Activated T-helper 2 cell treated with anti-CD3 and anti-CD28 coated beads, Interferon-gamma antibody, Interleukin-2, Interleukin-4, amounts not matched to agents 10 μg/mL and 5 μg/mL and 100 μg/mL, durations not matched to agents 14 hours and 24 hours and 36 hours (primary cell): ENCODE measurements around the gene EHF. TPM values are rescaled to one million over a fixed set of nuclear protein-coding genes. Genes with fewer than 3 reads are reported as not detected.

Experiments used
- DNase-seq: peaks from one replicate; pipeline ENCODE4 v3.0.0; 2021; ENCODE audit warnings: low spot score
- H3K27ac Mint-ChIP-seq: one replicate; pipeline ENCODE4 v1.8.0; 2021; ENCODE audit warnings: mixed read lengths
- H3K27me3 Mint-ChIP-seq: one replicate; pipeline ENCODE4 v1.8.0; 2021; ENCODE audit warnings: low read depth, mixed read lengths
- H3K36me3 Mint-ChIP-seq: one replicate; pipeline ENCODE4 v1.8.0; 2021; ENCODE audit warnings: low read depth, mixed read lengths
- H3K4me1 Mint-ChIP-seq: one replicate; pipeline ENCODE4 v1.8.0; 2021; ENCODE audit warnings: low read depth, mixed read lengths
- H3K4me3 Mint-ChIP-seq: one replicate; pipeline ENCODE4 v1.8.0; 2021; ENCODE audit warnings: low read depth, mild to moderate bottlenecking, moderate library complexity, mixed read lengths
- H3K9me3 Mint-ChIP-seq: one replicate; pipeline ENCODE4 v1.8.0; 2021; ENCODE audit warnings: mixed read lengths
- intact Hi-C: fragments of 100-400 bp; cut with micrococcal nuclease; formaldehyde crosslinking; loops from one replicate; pipeline ENCODE4 v1.15.1; 2023
- total RNA-seq: library from RNA; stranded (reverse); gene quantifications from 2 replicates; pipeline ENCODE4 v1.2.3, GENCODE V29; 2022

The EHF gene
- total RNA-seq, 1 donor from 2014 or later: not detected

- no peak for DNase-seq
- Mint-ChIP-seq H3K4me3 (no peak overlapping the region), H3K27me3 (peaks cover 13% of the 10 kb centered on the region), H3K4me1 (no peaks in the 10 kb centered on the region), H3K27ac (no peak overlapping the region), H3K9me3 (no peaks in the 10 kb centered on the region), H3K36me3 (no peaks in the 10 kb centered on the region)
- intact Hi-C loops: no loop called here
Observed at GRCh38 chr11:34605481-34606325, 15.2 kb upstream of the EHF start.

- no peak overlapping the region for H3K4me3 Mint-ChIP-seq
- peaks cover 16% of the 10 kb centered on the region for H3K27me3 Mint-ChIP-seq
- intact Hi-C loops: no loop called here
- no peak for DNase-seq
- no peaks in the 10 kb centered on the region for H3K9me3 Mint-ChIP-seq
- H3K4me1 Mint-ChIP-seq: no peaks in the 10 kb centered on the region
- no peak overlapping the region for H3K27ac Mint-ChIP-seq
- H3K36me3 Mint-ChIP-seq: no peaks in the 10 kb centered on the region
Observed at GRCh38 chr11:34606326-34607120, 14.4 kb upstream of the EHF start.

GRCh38 chr11:34609187-34609751 is 11.6 kb upstream of the EHF start:
- intact Hi-C loops: no loop called here
- H3K4me3 Mint-ChIP-seq: no peak overlapping the region
- H3K27me3 Mint-ChIP-seq: peaks cover 29% of the 10 kb centered on the region
- DNase-seq: no peak
- H3K4me1 Mint-ChIP-seq: peaks cover 8% of the 10 kb centered on the region
- no peaks in the 10 kb centered on the region for H3K36me3 Mint-ChIP-seq
- no peak overlapping the region for H3K27ac Mint-ChIP-seq
- no peaks in the 10 kb centered on the region for H3K9me3 Mint-ChIP-seq

DNA sequence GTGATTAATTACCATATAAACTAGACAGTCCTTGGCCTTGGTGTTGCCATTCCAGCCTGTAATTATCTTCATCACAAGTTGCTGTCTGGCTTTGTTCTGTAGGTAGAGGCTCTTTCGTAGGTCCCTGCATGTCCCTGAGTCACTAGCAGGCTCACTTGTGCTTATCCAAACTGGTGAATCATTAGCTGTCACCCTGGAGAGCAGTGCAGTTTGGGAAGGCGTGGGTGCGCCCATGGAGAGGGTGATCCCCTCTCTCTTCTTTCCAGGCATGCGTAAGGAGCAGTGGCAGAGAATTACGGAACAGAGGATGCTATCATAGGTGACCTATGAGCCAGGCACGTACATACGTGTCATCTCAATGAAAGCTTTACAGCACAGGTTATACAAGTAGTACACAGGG is 11.0 kb upstream of the EHF start:
- Mint-ChIP-seq H3K36me3 (no peaks in the 10 kb centered on the region), H3K4me1 (peaks cover 14% of the 10 kb centered on the region), H3K27me3 (peaks cover 32% of the 10 kb centered on the region), H3K9me3 (no peaks in the 10 kb centered on the region), H3K27ac (no peak overlapping the region), H3K4me3 (no peak overlapping the region)
- intact Hi-C loops: no loop called here
- DNase-seq: no peak

GRCh38 chr11:34610324-34611041 is 10.4 kb upstream of the EHF start:
- H3K9me3 Mint-ChIP-seq: no peaks in the 10 kb centered on the region
- H3K4me3 Mint-ChIP-seq: no peak overlapping the region
- H3K36me3 Mint-ChIP-seq: no peaks in the 10 kb centered on the region
- peaks cover 32% of the 10 kb centered on the region for H3K27me3 Mint-ChIP-seq
- intact Hi-C loops: no loop called here
- no peak overlapping the region for H3K27ac Mint-ChIP-seq
- peaks cover 14% of the 10 kb centered on the region for H3K4me1 Mint-ChIP-seq
- no peak for DNase-seq

GRCh38 chr11:34613015-34613414 is 7.9 kb upstream of the EHF start:
- intact Hi-C loops: loop anchor here (1.0 kb wide), 1 partner anchor 37 kb away; no protein-coding TSS in a partner anchor
- no peaks in the 10 kb centered on the region for H3K36me3 Mint-ChIP-seq
- H3K9me3 Mint-ChIP-seq: no peaks in the 10 kb centered on the region
- H3K4me1 Mint-ChIP-seq: peaks cover 14% of the 10 kb centered on the region
- peaks cover 43% of the 10 kb centered on the region for H3K27me3 Mint-ChIP-seq
- no peak overlapping the region for H3K4me3 Mint-ChIP-seq
- no peak overlapping the region for H3K27ac Mint-ChIP-seq
- no peak for DNase-seq

GRCh38 chr11:34613552-34614056 is 7.3 kb upstream of the EHF start:
- intact Hi-C loops: loop anchor here (1.0 kb wide), 1 partner anchor 37 kb away; no protein-coding TSS in a partner anchor
- H3K27me3 Mint-ChIP-seq: peaks cover 41% of the 10 kb centered on the region
- no peaks in the 10 kb centered on the region for H3K36me3 Mint-ChIP-seq
- DNase-seq: no peak
- peaks cover 14% of the 10 kb centered on the region for H3K4me1 Mint-ChIP-seq
- no peaks in the 10 kb centered on the region for H3K9me3 Mint-ChIP-seq
- no peak overlapping the region for H3K27ac Mint-ChIP-seq
- H3K4me3 Mint-ChIP-seq: no peak overlapping the region

GRCh38 chr11:34614344-34615104 is 6.4 kb upstream of the EHF start:
- no peak for DNase-seq
- intact Hi-C loops: no loop called here
- H3K4me1 Mint-ChIP-seq: peaks cover 14% of the 10 kb centered on the region
- no peak overlapping the region for H3K27ac Mint-ChIP-seq
- no peaks in the 10 kb centered on the region for H3K36me3 Mint-ChIP-seq
- H3K4me3 Mint-ChIP-seq: no peak overlapping the region
- H3K9me3 Mint-ChIP-seq: no peaks in the 10 kb centered on the region
- peaks cover 38% of the 10 kb centered on the region for H3K27me3 Mint-ChIP-seq

DNA sequence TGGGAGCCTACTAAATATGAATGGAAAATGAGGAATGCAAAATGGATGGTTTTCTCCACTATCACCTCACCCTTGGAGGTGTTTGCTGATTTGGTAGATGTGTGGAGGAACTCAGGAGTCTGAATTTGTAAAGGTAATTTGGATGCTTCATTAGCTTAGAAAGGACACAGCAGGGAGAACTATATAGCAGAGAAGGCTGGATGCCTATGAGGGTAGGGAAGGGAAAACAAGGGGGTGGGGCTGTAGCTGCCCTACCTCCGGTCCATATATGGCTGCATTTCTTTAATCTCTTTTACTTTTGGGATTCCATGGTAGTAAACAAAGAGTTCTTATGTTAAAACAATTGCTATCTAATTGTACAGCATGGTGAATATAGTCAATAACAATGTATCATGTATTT is 4.8 kb upstream of the EHF start:
- peaks cover 49% of the 10 kb centered on the region for H3K27me3 Mint-ChIP-seq
- H3K27ac Mint-ChIP-seq: no peak overlapping the region
- H3K4me3 Mint-ChIP-seq: no peak overlapping the region
- DNase-seq: no peak
- H3K36me3 Mint-ChIP-seq: no peaks in the 10 kb centered on the region
- intact Hi-C loops: no loop called here
- no peaks in the 10 kb centered on the region for H3K9me3 Mint-ChIP-seq
- H3K4me1 Mint-ChIP-seq: peaks cover 14% of the 10 kb centered on the region

DNA sequence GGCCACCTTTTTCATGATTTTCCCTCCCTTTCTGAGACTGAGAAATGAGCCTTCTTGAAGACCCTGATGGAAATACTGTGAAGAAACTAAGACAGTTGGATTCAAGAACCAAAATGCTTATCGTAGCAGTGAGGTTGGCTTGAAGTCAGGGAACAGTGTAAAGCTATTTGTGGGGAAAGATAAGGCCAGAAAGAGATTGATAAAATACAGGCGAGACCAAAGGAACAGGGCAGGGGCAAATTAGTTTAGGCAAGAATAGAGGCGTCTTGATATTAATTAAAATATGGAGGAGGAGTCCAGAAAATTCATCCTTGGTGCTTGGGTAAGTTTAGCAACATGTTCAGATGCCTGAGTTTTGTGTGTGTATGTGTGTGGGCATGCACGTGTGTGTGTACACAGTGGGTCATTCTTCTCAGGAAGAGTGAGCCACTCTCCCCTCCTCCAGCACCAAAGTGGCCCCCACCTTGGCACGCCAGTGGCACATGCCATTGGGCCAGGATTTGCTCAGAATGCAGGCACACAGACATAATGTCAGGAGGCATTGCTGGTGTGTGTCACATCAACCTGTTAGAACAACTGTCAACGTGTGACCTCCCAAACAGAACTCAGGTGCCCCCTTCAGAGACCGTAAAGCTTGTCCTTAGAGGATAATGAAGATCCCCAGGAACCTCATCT is 3.9 kb upstream of the EHF start:
- peaks cover 14% of the 10 kb centered on the region for H3K4me1 Mint-ChIP-seq
- intact Hi-C loops: no loop called here
- H3K27ac Mint-ChIP-seq: no peak overlapping the region
- no peak overlapping the region for H3K4me3 Mint-ChIP-seq
- H3K36me3 Mint-ChIP-seq: no peaks in the 10 kb centered on the region
- no peak for DNase-seq
- no peaks in the 10 kb centered on the region for H3K9me3 Mint-ChIP-seq
- H3K27me3 Mint-ChIP-seq: peaks cover 45% of the 10 kb centered on the region

DNA sequence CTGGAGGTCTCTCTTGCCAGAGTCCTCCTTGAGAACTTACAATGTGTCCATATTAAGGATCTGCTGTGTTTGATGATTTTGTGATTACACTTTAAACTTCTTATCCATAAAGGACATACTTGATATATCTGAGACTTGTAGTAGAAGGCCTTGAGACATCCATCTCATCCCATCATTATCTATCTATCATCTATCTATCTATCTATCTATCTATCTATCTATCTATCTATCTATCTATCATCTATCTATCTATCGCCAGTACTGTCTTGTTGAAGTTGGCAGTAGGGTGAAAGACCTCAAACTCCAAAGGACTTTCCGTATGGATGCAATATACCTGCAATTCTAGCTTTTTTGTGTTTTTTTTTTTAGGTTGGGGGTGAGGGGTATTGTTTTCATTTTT is 2.5 kb upstream of the EHF start:
- Mint-ChIP-seq H3K27ac (no peak overlapping the region), H3K4me1 (peaks cover 13% of the 10 kb centered on the region), H3K36me3 (no peaks in the 10 kb centered on the region), H3K9me3 (no peaks in the 10 kb centered on the region), H3K27me3 (peaks cover 43% of the 10 kb centered on the region), H3K4me3 (no peak overlapping the region)
- DNase-seq: no peak
- intact Hi-C loops: no loop called here
